ENCODE results near the gene SIGLEC9.

Gene SIGLEC9

DNA sequence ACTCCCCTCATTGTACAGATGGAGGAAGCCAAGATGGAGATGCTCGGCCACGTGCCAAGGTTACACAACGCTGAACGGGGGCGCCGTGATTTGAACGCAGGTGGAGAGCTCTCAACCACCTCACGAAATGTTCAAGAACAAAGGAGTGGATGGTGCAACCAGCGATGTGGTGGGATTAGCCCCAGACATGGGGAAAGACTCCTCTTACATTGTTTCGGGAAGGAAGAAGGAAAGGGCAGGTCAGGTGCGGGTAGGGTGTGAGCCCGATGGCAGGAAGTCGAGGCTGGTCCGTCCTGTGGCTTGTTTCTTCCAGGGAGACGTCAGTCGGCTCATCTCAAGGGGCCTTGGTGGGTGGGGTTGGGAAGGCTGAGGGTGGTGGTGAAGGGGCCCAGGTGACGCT, 34.9 kb upstream of the SIGLEC9 start:
- H3K4me3 ChIP-seq (ENCODE audit: control insufficient read depth, low read depth, low read length): no peak overlapping the region
- DNase-seq (ENCODE audit: low read depth): no peak
- TF ChIP-seq, protein P1, sequence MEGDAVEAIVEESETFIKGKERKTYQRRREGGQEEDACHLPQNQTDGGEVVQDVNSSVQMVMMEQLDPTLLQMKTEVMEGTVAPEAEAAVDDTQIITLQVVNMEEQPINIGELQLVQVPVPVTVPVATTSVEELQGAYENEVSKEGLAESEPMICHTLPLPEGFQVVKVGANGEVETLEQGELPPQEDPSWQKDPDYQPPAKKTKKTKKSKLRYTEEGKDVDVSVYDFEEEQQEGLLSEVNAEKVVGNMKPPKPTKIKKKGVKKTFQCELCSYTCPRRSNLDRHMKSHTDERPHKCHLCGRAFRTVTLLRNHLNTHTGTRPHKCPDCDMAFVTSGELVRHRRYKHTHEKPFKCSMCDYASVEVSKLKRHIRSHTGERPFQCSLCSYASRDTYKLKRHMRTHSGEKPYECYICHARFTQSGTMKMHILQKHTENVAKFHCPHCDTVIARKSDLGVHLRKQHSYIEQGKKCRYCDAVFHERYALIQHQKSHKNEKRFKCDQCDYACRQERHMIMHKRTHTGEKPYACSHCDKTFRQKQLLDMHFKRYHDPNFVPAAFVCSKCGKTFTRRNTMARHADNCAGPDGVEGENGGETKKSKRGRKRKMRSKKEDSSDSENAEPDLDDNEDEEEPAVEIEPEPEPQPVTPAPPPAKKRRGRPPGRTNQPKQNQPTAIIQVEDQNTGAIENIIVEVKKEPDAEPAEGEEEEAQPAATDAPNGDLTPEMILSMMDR (IDR thresholded peaks at IDR 0.05; ENCODE audit: control insufficient read depth, insufficient read depth, low read depth, low read length, missing control alignments): no peak

DNA sequence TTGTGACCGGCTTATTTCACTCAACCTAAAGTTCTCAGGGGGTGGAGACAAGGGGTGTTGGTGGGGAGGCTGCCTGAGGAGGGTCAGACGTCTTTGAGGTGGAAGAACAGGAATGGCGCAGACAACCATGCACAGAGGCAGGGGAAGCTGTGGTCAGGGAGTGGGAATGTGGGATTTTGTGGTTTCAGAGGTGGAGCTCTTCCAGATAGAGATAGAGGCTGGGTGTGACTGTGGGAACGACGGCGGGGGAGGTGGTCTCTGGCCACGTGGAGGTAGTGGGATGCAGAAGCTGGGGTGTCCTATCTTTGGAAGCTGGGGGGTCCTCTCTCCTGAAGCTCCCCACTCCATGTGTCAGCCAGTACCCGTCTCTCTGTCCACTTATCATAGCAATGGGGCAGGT, 34.2 kb upstream of the SIGLEC9 start:
- TF ChIP-seq, protein P1 (IDR thresholded peaks at IDR 0.05; ENCODE audit: control insufficient read depth, insufficient read depth, low read depth, low read length, missing control alignments): no peak
- no peak overlapping the region for H3K4me3 ChIP-seq (ENCODE audit: control insufficient read depth, low read depth, low read length)
- DNase-seq (ENCODE audit: low read depth): no peak

DNA sequence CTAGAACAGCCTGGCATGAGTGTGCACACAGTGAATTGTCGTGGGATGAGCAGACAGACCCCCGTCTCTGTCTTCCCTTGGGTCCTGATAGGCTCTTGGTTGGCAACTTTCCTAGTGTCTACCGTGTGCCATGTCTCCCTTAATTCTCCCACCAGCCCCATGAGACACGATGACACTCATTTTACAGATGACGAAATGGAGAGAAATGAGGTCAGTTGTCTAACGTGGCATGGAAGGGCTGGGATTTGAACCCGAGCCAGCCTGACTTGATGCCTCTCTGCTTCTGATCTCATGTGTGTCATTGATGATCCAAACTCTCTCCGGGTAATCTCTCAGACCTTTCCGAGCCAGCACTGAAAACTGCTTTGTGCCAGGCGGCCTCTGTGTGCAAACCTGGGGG, 33.6 kb upstream of the SIGLEC9 start:
- TF ChIP-seq, protein P1 (IDR thresholded peaks at IDR 0.05; ENCODE audit: control insufficient read depth, insufficient read depth, low read depth, low read length, missing control alignments): no peak
- no peak for DNase-seq (ENCODE audit: low read depth)
- no peak overlapping the region for H3K4me3 ChIP-seq (ENCODE audit: control insufficient read depth, low read depth, low read length)

DNA sequence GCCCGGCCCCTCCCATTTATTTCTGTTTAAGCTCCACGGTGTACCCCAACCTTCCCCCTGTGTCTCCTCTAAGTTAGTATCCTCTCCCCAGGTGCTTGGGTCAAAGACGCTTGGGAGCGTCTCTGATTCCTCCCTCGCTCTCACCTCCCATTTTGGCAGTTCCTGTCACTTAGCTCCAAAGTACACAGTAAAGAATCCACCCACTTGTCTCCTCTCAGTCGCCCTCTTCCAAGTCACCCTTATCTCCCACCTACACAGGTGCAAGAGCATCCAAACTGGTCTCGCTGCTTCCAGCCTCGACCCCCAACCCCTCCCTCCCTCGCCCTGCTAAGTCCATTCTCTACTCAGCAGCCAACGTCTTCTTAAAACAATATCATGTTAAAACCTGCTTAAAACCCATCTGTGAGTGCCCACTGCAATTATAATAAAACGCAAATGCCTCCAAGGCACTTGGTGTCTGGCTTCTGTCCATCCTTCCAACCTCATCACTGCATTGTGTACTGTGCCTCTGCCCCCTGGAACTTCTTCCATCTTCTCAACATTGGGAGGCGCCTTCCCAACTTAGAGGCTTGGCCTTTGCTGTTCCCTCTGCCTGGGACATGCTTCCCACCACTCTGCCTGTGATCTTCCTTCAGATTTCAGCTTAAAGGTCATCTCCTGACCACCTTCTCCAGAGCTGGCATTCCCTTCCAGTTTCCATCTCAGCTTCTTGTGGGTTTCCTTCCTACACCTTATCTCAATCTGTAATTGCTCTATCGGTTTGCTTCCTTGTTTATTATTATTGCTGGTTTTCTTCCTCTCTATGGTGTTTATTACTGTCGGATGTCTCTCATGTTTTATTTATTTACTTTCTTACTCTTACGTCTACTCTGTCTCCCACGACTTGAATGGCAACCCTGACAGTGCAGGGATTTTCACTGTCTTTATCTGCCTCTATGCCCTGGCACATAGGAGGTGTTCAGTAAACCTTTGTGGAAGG, 32.5 kb upstream of the SIGLEC9 start:
- H3K4me3 ChIP-seq (ENCODE audit: control insufficient read depth, low read depth, low read length): no peak overlapping the region
- DNase-seq (ENCODE audit: low read depth): no peak
- TF ChIP-seq, protein P1 (IDR thresholded peaks at IDR 0.05; ENCODE audit: control insufficient read depth, insufficient read depth, low read depth, low read length, missing control alignments): no peak

DNA sequence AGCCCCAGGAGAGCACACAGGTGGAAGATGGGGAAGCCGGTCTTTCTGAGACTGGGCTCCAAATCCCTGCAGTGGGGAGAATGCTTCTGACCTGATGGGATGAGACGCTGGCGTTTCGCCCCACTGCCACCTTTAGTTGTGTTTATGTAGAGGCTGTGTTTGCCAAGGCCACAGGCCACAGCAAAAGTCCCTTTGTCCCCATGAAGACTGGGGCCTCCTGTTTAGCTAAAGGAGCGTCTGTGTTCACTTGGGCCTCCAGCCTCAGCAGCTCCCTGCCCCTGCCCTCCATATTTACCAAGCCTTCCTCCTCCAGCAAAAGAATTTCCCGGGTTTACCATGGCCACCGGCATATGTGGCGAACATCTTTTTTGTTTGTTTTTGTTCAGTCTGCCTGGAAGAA, 31.6 kb upstream of the SIGLEC9 start:
- TF ChIP-seq, protein P1 (IDR thresholded peaks at IDR 0.05; ENCODE audit: control insufficient read depth, insufficient read depth, low read depth, low read length, missing control alignments): no peak
- DNase-seq (ENCODE audit: low read depth): no peak
- no peak overlapping the region for H3K4me3 ChIP-seq (ENCODE audit: control insufficient read depth, low read depth, low read length)

DNA sequence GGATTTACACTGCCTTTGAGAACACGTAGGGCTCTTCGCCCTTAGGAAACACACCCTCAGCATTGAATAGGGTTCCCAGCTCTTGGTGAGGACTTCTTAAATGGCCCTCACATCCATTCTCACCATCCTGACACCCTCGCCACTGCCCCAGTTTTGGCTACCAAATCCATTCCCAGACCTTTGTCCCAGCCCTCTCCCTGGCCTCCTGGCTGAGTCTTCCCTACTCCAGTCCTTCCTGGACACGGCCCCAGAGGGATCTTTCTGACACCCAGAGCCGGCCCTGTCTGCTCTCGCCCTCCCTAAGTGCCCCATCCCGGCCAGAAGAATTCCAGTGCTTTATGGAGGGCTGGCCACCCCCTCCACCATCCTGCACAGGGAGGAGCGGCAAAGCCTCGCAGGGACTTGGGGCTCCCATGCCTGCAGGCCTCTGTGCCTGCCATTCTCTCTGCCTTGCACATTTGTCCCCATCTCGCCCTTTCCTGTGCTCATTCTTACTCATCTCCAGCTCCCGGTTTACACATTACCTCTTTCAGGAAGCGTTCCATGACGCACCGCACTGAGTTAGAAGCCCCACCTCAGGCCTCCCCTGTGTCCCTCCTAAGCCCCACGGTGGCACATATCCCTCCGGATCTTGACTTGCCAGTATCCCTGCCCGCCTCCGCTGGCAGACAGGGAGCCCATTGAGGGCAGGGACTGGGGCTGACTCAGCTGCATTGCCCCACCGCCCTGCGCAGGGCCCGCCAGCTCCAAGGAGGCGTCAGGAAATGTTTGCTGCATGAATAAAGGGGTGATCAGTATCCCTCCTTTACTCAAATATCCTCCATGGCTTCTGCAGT, 31.0 kb upstream of the SIGLEC9 start:
- no peak overlapping the region for H3K4me3 ChIP-seq (ENCODE audit: control insufficient read depth, low read depth, low read length)
- no peak for DNase-seq (ENCODE audit: low read depth)
- TF ChIP-seq, protein P1 (IDR thresholded peaks at IDR 0.05; ENCODE audit: control insufficient read depth, insufficient read depth, low read depth, low read length, missing control alignments): no peak
